Activated CD8-positive, alpha-beta memory T cell treated with anti-CD3 and anti-CD28 coated beads, Interleukin-2, amount 50 U/mL, for 24 hours (primary cell): Measurements from ENCODE around the gene TOP1.
"Not testable (repeated sequence)": the region's sequence is repeated elsewhere in the genome, so short reads cannot be mapped to it uniquely, and the experiment has no call there.

Experiments used
- DNase-seq: peaks from one replicate; pipeline ENCODE4 v3.0.0-alpha.2; 2020; ENCODE audit errors: extremely low read depth

The TOP1 gene

DNA sequence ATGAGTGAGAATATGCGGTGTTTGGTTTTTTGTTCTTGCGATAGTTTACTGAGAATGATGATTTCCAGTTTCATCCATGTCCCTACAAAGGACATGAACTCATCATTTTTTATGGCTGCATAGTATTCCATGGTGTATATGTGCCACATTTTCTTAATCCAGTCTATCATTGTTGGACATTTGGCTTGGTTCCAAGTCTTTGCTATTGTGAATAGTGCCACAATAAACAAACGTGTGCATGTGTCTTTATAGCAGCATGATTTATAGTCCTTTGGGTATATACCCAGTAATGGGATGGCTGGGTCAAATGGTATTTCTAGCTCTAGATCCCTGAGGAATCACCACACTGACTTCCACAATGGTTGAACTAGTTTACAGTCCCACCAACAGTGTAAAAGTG, 99.7 kb downstream of the TOP1 start:
- not testable (repeated sequence) for DNase-seq

- no peak for DNase-seq
These were observed 103.2 kb downstream of the TOP1 start for GRCh38 chr20:41131594-41132387.

- not testable (repeated sequence) for DNase-seq
These were observed 103.8 kb downstream of the TOP1 start for GRCh38 chr20:41132388-41132775.

DNA sequence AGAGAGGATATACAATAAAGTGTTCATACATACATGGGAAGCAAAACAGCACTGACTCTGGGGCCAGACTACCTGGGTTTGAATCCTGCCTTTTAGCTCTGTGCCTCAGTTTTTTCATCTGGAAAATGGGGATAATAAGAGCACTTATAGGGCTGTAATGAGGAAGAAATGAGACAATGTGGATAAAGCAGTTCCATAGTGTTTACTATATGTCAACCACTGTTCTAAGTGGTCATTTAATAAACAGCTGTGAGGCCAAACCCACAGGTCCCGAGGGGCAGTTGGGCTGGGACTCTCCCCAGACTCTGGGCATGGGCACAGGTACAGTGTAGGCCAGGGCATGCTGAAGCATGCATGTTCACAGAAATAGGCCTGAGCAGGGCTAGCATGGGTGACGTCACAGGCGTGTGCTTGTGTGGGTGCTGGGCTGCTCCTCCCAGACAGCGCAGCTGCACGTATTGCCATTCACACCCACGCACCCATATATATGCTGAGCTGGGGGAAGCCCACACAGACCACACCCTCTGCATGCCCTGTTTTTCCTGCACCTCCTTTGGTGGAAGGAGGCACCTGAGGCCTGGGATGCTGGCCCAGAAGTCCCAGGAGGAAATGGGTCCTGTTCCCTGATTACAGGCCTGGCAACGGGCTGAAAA, 105.2 kb downstream of the TOP1 start:
- no peak for DNase-seq

GRCh38 chr20:41134362-41135186, 106.0 kb downstream of the TOP1 start:
- DNase-seq = no peak

GRCh38 chr20:41135187-41135887, 106.7 kb downstream of the TOP1 start:
- DNase-seq = no peak

DNA sequence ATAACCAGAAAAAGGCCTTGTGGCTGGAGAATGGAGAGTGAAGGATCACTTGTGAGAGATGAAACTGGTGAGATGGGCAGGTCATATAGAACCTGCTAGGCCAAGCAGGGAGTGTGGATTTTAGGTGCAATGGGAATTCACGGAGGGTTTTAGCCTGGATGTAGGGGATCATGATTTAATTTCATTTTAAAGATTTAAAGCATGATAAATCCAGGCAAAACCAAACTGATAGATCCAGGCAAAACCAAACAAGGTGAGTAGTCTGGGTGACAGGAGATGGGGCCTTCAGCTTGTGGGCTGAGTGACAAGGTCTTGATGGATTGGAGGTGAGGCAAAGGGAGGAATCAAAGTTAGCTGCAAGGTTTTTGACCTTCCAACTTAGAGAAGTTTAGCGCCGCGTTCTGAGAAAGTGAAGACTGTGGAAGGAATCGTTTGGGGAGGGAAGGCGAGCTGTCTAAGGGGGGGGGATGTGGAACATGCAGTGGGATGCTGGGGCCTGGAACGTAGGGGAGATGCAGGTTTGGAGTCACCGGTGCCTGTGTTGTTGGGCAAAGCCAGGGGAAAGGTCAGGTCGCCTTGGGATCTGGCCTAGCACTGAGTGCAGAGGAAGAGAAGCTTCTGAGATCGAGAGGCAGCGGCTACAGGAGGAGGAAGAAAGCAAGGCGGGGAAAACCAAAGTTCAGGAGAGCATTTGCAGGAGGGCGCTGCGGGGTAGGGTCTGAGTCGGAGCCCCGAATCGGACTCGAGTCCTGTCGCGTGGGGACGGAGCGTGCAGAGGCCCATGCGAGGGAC, 107.5 kb downstream of the TOP1 start:
- DNase-seq = no peak

DNA sequence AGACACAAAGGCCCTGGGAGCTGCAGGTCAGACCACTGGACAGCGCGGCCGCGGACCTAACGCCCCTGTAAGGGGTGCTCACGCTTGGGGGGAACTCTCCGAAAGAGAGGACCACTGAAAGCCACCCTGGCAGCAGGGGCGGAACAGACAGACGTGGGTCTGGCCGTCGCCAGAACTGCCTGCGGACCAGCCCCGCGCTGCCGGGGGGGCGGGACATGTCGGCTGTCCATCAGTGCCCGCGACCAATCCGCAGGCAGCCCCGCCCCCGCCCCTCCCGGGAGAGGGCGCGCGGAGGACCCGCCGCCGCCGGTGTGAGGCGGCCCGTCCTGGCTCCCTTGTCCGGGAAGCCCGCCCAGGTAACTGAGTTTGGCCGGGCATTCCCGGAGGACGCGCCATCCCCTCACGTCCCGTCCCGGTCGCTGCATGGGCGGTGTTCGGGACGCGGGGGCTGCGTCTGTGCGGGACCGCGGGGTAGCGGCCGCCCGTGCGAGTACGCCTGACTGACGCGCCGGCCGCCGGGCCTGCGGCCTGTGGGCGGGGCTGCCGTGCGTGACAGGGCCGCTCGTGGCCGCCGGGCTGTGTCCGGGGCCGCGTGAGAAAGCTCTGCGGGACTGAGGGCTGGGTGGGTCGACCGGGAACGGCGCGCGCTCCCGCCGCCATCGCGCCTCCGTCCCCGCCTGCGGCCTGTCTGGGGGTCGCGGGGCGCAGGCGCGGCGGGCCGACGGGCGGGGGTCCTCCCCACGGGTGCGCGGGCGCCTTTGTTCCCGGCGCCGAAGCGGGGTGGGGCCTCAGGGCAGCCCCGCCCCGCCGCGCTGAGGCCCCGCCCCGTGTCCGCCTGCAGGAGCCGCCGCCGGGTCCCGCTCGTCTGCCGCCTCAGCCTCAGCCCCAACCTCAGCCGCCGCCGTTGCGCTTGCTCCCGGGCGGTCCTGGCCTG, 108.3 kb downstream of the TOP1 start, which contains the start of gene PLCG1:
PLCG1 (plus strand) TSS at position 864 of the 934 bp plus-strand sequence. CDS start 99 bp downstream, outside the sequence.
- no peak for DNase-seq

GRCh38 chr20:41137614-41138474, 109.2 kb downstream of the TOP1 start:
- no peak for DNase-seq

- DNase-seq = no peak
These were observed 110.0 kb downstream of the TOP1 start for GRCh38 chr20:41138475-41139226.

DNA sequence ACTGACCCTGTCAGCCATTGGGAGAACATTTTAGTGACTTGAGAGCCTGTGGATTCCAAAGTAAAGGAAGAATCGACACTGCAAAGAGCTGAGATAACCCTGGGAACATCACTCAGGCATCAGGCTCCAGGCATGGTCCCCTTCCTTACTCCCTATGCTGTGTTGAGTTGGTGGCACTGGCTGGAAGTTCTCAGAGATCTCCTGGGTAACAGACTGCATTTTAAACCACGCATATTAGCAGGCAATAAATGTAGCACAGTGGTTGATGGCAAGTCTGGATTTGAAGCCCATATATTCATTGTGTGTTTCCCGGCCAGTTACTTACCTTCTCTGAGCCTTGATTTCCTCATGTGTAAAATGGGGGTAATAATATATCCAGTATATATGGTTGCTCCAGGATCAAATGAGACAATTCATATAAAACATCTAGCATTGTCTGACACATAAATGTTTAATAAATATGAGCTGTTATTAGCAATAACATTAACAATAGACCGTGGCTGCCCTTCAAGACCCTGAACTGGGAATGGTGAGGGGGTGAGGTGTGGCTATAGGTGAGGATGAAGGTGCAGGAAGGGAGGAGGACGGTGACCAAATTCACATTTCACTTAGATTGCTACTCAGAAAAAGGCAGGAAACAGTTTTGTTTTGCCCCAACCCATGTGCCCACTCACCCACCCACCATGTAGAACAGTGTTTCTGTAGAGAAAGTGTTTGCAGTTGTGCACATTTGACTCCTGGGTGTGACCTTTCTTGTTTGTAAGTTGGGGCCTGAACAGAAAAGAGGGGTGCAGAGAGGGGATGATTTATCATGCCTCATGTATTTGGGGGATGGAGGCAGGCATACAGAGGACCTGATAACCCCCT, 110.8 kb downstream of the TOP1 start:
- DNase-seq = no peak

GRCh38 chr20:41140226-41141133, 111.9 kb downstream of the TOP1 start:
- DNase-seq = no peak

- no peak for DNase-seq
These were observed 112.7 kb downstream of the TOP1 start for GRCh38 chr20:41141153-41141815.

DNA sequence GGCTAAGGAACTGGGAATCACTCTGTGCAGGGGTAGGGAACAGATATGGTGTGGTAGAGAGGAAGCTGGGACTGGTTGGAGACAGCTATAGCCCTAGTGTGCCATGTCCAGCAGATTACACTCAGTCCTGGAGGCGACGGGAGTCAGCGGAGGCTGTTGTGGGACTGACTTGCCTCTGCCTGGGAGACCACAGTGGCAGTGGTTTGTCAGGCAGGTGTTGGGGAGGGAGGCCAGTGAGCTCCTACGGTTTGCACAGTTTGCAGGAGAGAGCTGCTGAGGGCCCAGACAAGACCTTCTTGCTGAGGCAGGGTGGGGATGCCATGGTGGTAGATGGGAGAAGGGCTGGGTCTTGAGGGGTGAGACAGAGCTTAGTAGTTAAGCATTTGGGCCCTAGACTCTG, 113.6 kb downstream of the TOP1 start:
- DNase-seq = no peak

- no peak for DNase-seq
These were observed 114.3 kb downstream of the TOP1 start for GRCh38 chr20:41142919-41143318.

DNA sequence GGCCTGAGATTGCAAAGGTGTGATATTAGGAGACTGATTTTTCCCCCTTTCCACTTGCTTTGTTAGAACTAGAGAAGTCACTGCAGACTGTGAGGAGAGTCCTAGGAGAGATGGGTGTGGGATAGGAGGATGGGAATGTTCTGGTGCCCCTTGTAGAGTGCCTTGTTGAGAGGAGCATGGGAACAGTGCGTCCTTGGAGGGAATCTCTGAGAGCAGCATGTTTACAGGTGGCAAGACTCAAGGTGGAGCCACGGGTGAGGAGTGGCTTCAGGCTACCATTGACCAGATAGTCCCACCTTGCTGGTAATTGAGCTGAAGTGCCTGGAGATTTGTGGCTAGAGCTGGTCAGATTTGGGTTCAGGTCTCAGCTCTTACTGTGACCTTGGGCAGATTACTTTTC, 114.7 kb downstream of the TOP1 start:
- DNase-seq = no peak
